Loucy (cell line): Measurements from ENCODE around the gene ZFAND2B.

Source experiments
- CTCF ChIP-seq: fragments of 200-600 bp; sonication (generic); conservative IDR thresholded peaks from 2 replicates; pipeline ENCODE4 v1.5.1; 2014; ENCODE audit warnings: mild to moderate bottlenecking, antibody characterized with exemption, low read length
- EZH2phosphoT487 ChIP-seq: fragments of 200-600 bp; IDR thresholded peaks from 2 replicates; pipeline ENCODE4 v1.6.1; 2018; ENCODE audit warnings: antibody characterized with exemption, mild to moderate bottlenecking, moderate library complexity, borderline replicate concordance

GRCh38 chr2:219206328-219207133 is at the start of gene ZFAND2B:
- TF ChIP-seq CTCF = no peak
- no peak for TF ChIP-seq EZH2phosphoT487
